Suprapubic skin (tissue), 4 donors: Measurements from ENCODE around the gene ZBTB25. TPM values are rescaled to one million over a fixed set of nuclear protein-coding genes. Genes with fewer than 3 reads are reported as not detected.

Experiments used
- DNase-seq, 2 donors: peaks; one replicate each; pipeline ENCODE4 v3.0.0-alpha.2; 2019; ENCODE audit warnings: low spot score in 2 of 2
- H3K27ac ChIP-seq: fragments of 200-600 bp; sonication (generic); one replicate; pipeline ENCODE4 v1.5.1; 2019
- H3K27me3 ChIP-seq: fragments of 200-600 bp; sonication (generic); one replicate; pipeline ENCODE4 v1.5.1; 2019
- H3K36me3 ChIP-seq: fragments of 200-600 bp; sonication (generic); one replicate; pipeline ENCODE4 v1.5.1; 2019
- H3K4me1 ChIP-seq: fragments of 200-600 bp; sonication (generic); one replicate; pipeline ENCODE4 v1.5.1; 2019
- H3K4me3 ChIP-seq: fragments of 200-600 bp; sonication (generic); one replicate; pipeline ENCODE4 v1.5.1; 2019; ENCODE audit warnings: mild to moderate bottlenecking
- H3K9me3 ChIP-seq: fragments of 200-600 bp; sonication (generic); one replicate; pipeline ENCODE4 v1.5.1; 2019
- CTCF ChIP-seq, 2 donors: fragments of 200-600 bp in 1 of 2; fragments of 450-650 bp in 1 of 2; sonication (generic) in 1 of 2; IDR thresholded peaks; one replicate each; pipeline ENCODE4 v1.5.1; 2016 to 2019; ENCODE audit warnings: antibody characterized with exemption in 2 of 2, mild to moderate bottlenecking in 1 of 2, moderate library complexity in 1 of 2
- EP300 ChIP-seq: sonication (generic); formaldehyde crosslinking; IDR thresholded peaks from one replicate; pipeline ENCODE4 v1.6.1; 2017; ENCODE audit warnings: antibody characterized with exemption
- POLR2A ChIP-seq, 2 donors: fragments of 450-650 bp; IDR thresholded peaks; one replicate each; pipeline ENCODE4 v1.6.1; 2017; ENCODE audit warnings: antibody characterized with exemption in 2 of 2, mild to moderate bottlenecking in 2 of 2, moderate library complexity in 2 of 2
- POLR2AphosphoS5 ChIP-seq, 3 donors: sonication (generic); formaldehyde crosslinking; IDR thresholded peaks; one replicate each; pipeline ENCODE4 v1.6.1; 2017; ENCODE audit warnings: antibody characterized with exemption in 3 of 3
- WGBS: methylation state at CpG from one replicate; pipeline ENCODE4 v1.1.5; 2018; 5-methylcytosine and 5-hydroxymethylcytosine counted together
- total RNA-seq, 4 donors: library from RNA; depleted of rRNA; stranded (reverse); fragments of >200 nt; gene quantifications; one replicate each; pipeline ENCODE4 v1.1.0, GENCODE V29; 2016

ZBTB25 gene
- total RNA-seq, 4 donors from 2014 or later, result 5.9 to 29.9 (median 11.4) TPM

DNA sequence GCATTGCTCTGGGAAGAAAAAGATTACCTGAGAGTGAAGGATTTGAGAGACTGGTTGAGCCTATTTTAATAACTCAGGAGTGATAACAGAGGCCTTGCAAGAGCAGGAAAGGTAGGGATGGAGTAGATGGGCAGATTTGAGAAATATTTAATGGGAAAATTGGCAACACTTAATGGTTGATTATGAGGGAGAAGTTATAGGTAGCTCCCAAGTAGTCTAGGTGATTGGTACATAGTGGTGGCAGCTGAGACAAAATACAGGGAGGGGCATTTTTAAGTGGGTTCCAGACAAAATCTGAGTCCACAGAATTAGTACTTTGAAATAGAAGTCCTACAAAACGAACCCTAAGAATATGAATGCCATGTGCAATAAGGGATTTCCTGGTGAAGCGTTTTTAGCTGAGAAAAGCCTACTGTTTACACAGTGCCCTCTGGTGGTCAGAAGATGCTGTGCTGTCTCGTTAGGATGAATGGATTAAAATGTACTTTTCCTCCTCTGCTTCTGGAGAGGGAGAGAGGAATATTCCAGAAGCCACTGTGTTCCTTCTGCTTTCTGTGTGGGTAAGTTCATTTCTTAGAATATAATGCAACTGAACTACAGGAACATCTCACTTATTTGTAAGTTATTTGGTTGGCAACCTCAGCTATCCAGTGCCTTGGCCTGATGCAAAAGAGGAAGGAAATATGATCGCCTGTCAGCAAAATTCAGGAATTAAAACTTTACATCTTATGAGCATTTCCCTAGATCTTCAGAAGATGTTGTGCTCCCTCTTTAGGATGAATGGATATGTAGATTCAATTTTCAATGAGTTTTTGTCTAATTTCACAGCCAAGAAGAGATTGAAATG lies 7.4 kb upstream of the ZBTB25 start:
- no peaks in the 10 kb centered on the region for H3K27me3 ChIP-seq
- no peak overlapping the region for H3K4me3 ChIP-seq
- no peaks in the 10 kb centered on the region for H3K9me3 ChIP-seq
- H3K36me3 ChIP-seq, result no peaks in the 10 kb centered on the region
- peak; percentile 73 to 89 for TF ChIP-seq CTCF (IDR thresholded peaks at IDR 0.05)
- no peak for TF ChIP-seq EP300
- no peak overlapping the region for H3K27ac ChIP-seq
- 20% methylated on average over 4 of the region's 4 CpGs for whole genome bisulfite sequencing
- H3K4me1 ChIP-seq, result peaks cover 95% of the 10 kb centered on the region
- peak in 1 of 2 donors; percentile 68 for DNase-seq

- no peak overlapping the region for H3K4me3 ChIP-seq
- TF ChIP-seq POLR2AphosphoS5 (IDR thresholded peaks at IDR 0.05), result no peak
- DNase-seq, result no peak
- no peak overlapping the region for H3K27ac ChIP-seq
- H3K36me3 ChIP-seq, result no peaks in the 10 kb centered on the region
- 64% methylated on average over 7 of the region's 8 CpGs for WGBS
- H3K4me1 ChIP-seq, result peaks cover 81% of the 10 kb centered on the region
- no peaks in the 10 kb centered on the region for H3K27me3 ChIP-seq
- H3K9me3 ChIP-seq, result no peaks in the 10 kb centered on the region
These were observed 5.4 kb upstream of the ZBTB25 start for GRCh38 chr14:64509036-64509435.

DNA sequence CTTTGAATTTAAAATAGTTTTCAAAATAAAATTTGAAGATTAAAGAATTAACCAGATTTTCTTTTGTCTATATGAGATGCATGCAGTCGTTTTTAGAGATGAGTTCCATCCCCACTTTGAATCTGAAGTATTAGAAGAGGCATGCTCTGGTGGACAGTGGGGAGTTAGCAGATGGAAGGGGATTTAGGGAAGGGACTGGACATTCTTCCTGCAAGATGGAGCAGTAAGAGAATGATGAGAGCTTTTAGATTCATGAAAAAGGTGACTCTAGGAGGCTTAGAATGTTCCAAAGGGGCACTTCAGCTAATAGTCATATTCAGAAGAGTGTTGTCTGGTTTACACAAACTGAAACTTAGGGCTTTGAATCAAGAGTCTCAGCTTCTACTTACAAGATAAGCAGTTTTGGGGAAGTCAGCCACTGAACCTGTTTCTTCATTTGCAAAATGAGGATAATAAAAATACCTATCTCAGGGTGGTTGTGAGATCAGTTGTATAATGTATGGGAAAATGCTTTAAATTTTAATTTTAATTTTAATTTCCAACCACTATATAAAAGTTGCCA lies 4.7 kb upstream of the ZBTB25 start:
- TF ChIP-seq POLR2A (IDR thresholded peaks at IDR 0.05) (no peak), EP300 (no peak), POLR2AphosphoS5 (IDR thresholded peaks at IDR 0.05) (no peak), CTCF (IDR thresholded peaks at IDR 0.05) (no peak)
- H3K4me3 ChIP-seq, result no peak overlapping the region
- DNase-seq, result no peak
- H3K27ac ChIP-seq, result no peak overlapping the region
- H3K36me3 ChIP-seq, result no peaks in the 10 kb centered on the region
- no peaks in the 10 kb centered on the region for H3K27me3 ChIP-seq
- no peaks in the 10 kb centered on the region for H3K9me3 ChIP-seq
- peaks cover 74% of the 10 kb centered on the region for H3K4me1 ChIP-seq
- WGBS, result 40% methylated on average over 1 of the region's 1 CpG

GRCh38 chr14:64507376-64508156 lies 3.9 kb upstream of the ZBTB25 start:
- no peak for DNase-seq
- no peaks in the 10 kb centered on the region for H3K9me3 ChIP-seq
- 66% methylated on average over 4 of the region's 4 CpGs for WGBS
- H3K4me1 ChIP-seq, result peaks cover 70% of the 10 kb centered on the region
- TF ChIP-seq EP300 (no peak), POLR2A (IDR thresholded peaks at IDR 0.05) (no peak), CTCF (IDR thresholded peaks at IDR 0.05) (no peak), POLR2AphosphoS5 (IDR thresholded peaks at IDR 0.05) (no peak)
- H3K36me3 ChIP-seq, result no peaks in the 10 kb centered on the region
- H3K27ac ChIP-seq, result peak overlapping the region; percentile 19
- no peak overlapping the region for H3K4me3 ChIP-seq
- no peaks in the 10 kb centered on the region for H3K27me3 ChIP-seq

DNA sequence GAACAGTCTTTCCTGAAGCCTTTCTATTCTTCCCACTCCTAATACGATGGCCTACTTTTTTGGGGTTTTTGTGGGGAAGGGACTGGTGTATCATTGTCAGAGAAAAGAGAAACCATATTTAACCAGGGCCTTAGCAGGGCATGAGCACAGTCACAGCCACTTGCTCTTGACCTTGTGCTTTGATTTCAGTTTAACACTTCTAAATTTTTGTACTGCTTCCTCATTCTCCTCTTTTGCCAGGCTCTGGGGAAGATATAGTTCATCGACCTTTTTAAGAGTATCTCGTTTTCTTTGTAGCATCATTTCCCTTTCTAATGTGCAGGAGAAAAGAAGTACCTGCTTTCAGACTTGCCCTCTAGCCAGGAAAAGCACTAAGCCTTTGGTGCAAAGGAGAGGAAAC lies 3.1 kb upstream of the ZBTB25 start:
- no peak for DNase-seq
- H3K27ac ChIP-seq, result peak overlapping the region; percentile 19
- TF ChIP-seq CTCF (IDR thresholded peaks at IDR 0.05) (no peak), POLR2AphosphoS5 (IDR thresholded peaks at IDR 0.05) (no peak), POLR2A (IDR thresholded peaks at IDR 0.05) (no peak), EP300 (no peak)
- H3K4me1 ChIP-seq, result peaks cover 71% of the 10 kb centered on the region
- H3K27me3 ChIP-seq, result no peaks in the 10 kb centered on the region
- peak overlapping the region; percentile 93 for H3K4me3 ChIP-seq
- H3K36me3 ChIP-seq, result no peaks in the 10 kb centered on the region
- 26% methylated on average over 3 of the region's 3 CpGs for WGBS
- H3K9me3 ChIP-seq, result no peaks in the 10 kb centered on the region
